A673 (cell line): ENCODE measurements around the gene FOXI1. TPM values are rescaled to one million over a fixed set of nuclear protein-coding genes. Genes with fewer than 3 reads are reported as not detected.

ENCODE experiments used
- BruUV-seq: library from RNA; stranded (reverse); fragments of 400-500 nt; replicated peaks from 2 replicates; lab custom pipeline; 2021; lab: Mats Ljungman, UMichigan
- CTCF ChIA-PET: fragments of 300-600 bp; sonication (Branson Sonifier 250); formaldehyde crosslinking; loops from one replicate; lab custom pipeline; 2022; ENCODE audit warnings: antibody characterized with exemption; lab: Charles Lee
- POLR2A ChIA-PET: fragments of 300-600 bp; sonication (Branson Sonifier 250); formaldehyde crosslinking; loops from one replicate; lab custom pipeline; 2022; ENCODE audit warnings: antibody characterized with exemption; ENCODE audit not compliant: low non-redundant PET; lab: Charles Lee
- DNase-seq: peaks from one replicate; pipeline ENCODE4 v3.0.0-alpha.2; 2015; ENCODE audit warnings: low spot score
- H3K27ac ChIP-seq: fragments of 200-600 bp; sonication (generic); 2 replicates; pipeline ENCODE4 v1.5.1; 2016; ENCODE audit warnings: mixed run types, low read depth, mild to moderate bottlenecking, mixed read lengths, antibody characterized with exemption, low read length; ENCODE audit not compliant: poor library complexity, severe bottlenecking
- H3K27me3 ChIP-seq: fragments of 200-600 bp; sonication (generic); replicated peaks from 2 replicates; pipeline ENCODE4 v1.6.1; 2017; ENCODE audit warnings: mixed run types, low read depth, mild to moderate bottlenecking, mixed read lengths, antibody characterized with exemption, low read length; ENCODE audit not compliant: insufficient read depth, poor library complexity
- H3K36me3 ChIP-seq: fragments of 200-600 bp; sonication (generic); 2 replicates; pipeline ENCODE4 v1.6.1; 2016; ENCODE audit warnings: mixed run types, mild to moderate bottlenecking, mixed read lengths, antibody characterized with exemption, low read length; ENCODE audit not compliant: insufficient read depth, poor library complexity, severe bottlenecking
- H3K4me1 ChIP-seq: fragments of 200-600 bp; sonication (generic); 2 replicates; pipeline ENCODE4 v1.6.1; 2017; ENCODE audit warnings: mixed run types, mild to moderate bottlenecking, mixed read lengths, antibody characterized with exemption, low read length; ENCODE audit not compliant: insufficient read depth, poor library complexity, severe bottlenecking
- H3K4me3 ChIP-seq: fragments of 200-600 bp; sonication (generic); 2 replicates; pipeline ENCODE4 v1.5.1; 2016; ENCODE audit warnings: low read depth, mixed run types, mild to moderate bottlenecking, mixed read lengths, low read length; ENCODE audit not compliant: poor library complexity, severe bottlenecking
- H3K9me3 ChIP-seq: fragments of 200-600 bp; sonication (generic); 2 replicates; pipeline ENCODE4 v1.6.1; 2016; ENCODE audit warnings: mixed run types, low read depth, mild to moderate bottlenecking, mixed read lengths, antibody characterized with exemption, low read length; ENCODE audit not compliant: poor library complexity, severe bottlenecking
- EZH2 ChIP-seq: fragments of 200-600 bp; sonication (generic); IDR thresholded peaks from 2 replicates; pipeline ENCODE4 v1.6.1; 2017; ENCODE audit warnings: borderline replicate concordance, low read depth, mild to moderate bottlenecking, mixed read lengths, antibody characterized with exemption, low read length; ENCODE audit not compliant: poor library complexity, severe bottlenecking
- intact Hi-C: fragments of 100-400 bp; cut with micrococcal nuclease; formaldehyde crosslinking; loops from one replicate; pipeline ENCODE4 v1.10.0; 2022; ENCODE audit not compliant: unreplicated experiment
- total RNA-seq: library from RNA; stranded (reverse); gene quantifications from 2 replicates; pipeline ENCODE4 v1.2.3, GENCODE V29; 2021
- TF ChIP-seq, protein P1 (sequence below): fragments of 300-800, 200-600 bp; sonication (generic); conservative IDR thresholded peaks from 2 replicates; pipeline ENCODE4 v1.5.1; 2017; ENCODE audit warnings: low read depth, mild to moderate bottlenecking, antibody characterized with exemption, low read length, moderate library complexity, mixed read lengths

The FOXI1 gene
- total RNA-seq, 1 experiment from 2014 or later = not detected

DNA sequence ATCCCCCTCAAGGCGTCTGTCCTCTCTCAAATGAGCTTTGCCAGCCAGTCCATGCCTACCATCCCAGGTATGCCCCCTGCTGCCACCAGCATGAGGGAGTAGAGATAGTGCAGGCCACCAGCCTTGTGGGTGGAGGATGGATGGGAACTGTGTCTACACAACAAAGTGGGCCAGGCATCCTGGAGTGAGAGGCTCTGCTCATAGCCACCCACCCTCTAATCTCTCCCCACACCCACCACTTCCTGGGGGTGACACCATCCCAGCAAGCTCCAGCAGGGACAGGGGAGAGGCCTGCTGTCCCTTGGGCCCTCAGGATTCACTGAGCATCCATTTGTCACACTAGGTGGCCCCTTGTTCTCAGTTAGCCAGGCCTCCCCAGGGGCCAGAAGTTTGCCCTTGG is 25.5 kb upstream of the FOXI1 start:
- no peaks in the 10 kb centered on the region for H3K36me3 ChIP-seq
- no peak overlapping the region for H3K4me3 ChIP-seq
- no peaks in the 10 kb centered on the region for H3K27me3 ChIP-seq
- BruUV-seq = no TSS peak
- intact Hi-C loops = no loop called here
- no peak overlapping the region for H3K27ac ChIP-seq
- H3K4me1 ChIP-seq = no peaks in the 10 kb centered on the region
- TF ChIP-seq, protein P1, sequence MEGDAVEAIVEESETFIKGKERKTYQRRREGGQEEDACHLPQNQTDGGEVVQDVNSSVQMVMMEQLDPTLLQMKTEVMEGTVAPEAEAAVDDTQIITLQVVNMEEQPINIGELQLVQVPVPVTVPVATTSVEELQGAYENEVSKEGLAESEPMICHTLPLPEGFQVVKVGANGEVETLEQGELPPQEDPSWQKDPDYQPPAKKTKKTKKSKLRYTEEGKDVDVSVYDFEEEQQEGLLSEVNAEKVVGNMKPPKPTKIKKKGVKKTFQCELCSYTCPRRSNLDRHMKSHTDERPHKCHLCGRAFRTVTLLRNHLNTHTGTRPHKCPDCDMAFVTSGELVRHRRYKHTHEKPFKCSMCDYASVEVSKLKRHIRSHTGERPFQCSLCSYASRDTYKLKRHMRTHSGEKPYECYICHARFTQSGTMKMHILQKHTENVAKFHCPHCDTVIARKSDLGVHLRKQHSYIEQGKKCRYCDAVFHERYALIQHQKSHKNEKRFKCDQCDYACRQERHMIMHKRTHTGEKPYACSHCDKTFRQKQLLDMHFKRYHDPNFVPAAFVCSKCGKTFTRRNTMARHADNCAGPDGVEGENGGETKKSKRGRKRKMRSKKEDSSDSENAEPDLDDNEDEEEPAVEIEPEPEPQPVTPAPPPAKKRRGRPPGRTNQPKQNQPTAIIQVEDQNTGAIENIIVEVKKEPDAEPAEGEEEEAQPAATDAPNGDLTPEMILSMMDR = no peak
- TF ChIP-seq EZH2 = no peak
- POLR2A ChIA-PET = no interaction called here
- no peaks in the 10 kb centered on the region for H3K9me3 ChIP-seq
- CTCF ChIA-PET = no interaction called here
- DNase-seq = no peak

DNA sequence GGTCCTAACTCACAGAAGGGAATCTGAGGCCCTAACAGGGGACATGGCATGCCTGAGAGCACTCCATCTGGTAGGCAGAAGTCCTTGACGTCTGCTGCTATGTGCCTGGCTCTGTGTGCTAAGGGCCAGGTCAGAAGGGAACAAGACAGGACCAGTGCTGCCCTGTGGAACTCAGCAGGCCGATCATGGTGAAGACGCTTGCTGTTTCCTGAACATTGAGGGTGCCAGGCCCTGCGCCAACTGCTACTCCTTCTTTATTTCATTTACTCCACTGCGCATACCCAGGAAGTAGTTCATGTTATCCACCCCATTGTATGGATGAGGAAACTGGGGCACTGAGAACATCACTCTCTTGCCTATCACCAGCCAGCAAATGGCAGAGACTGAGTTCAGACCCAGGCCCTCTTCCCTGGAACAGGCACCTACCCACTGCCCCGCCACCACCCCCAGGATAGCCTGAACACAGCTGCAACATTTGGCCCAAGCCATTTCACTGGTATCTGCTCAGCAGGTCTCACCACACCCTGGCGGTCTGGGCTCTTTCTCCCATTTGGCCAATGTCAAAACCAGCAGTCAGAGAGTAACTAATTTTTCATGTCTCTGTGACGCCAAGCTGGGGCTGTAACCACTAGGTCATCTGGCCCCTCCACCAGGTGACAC is 24.8 kb upstream of the FOXI1 start:
- intact Hi-C loops = no loop called here
- CTCF ChIA-PET = no interaction called here

DNA sequence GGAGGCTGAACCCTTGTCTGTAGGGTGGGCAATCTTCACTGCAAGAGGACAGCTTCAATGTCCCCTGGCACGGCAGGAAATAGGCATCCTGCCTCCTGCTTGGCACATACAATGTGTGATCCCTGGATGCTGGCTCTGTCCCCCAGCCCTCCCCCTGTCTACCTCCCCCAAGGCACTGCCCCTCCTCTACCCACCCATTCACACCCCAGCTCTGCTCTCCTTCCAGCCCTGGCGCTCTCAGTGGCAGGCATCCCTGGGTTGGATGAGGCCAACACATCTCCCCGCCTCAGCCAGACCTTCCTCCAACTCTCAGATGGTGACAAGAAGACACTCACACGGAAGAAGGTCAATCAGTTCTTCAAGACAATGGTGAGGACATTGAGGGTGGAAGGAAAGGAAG is 24.1 kb upstream of the FOXI1 start:
- TF ChIP-seq, protein P1 = no peak
- no peak for TF ChIP-seq EZH2
- no peaks in the 10 kb centered on the region for H3K9me3 ChIP-seq
- POLR2A ChIA-PET = no interaction called here
- H3K27me3 ChIP-seq = no peaks in the 10 kb centered on the region
- intact Hi-C loops = no loop called here
- H3K36me3 ChIP-seq = no peaks in the 10 kb centered on the region
- no peak for DNase-seq
- H3K4me3 ChIP-seq = no peak overlapping the region
- BruUV-seq = no TSS peak
- no peaks in the 10 kb centered on the region for H3K4me1 ChIP-seq
- no peak overlapping the region for H3K27ac ChIP-seq
- CTCF ChIA-PET = no interaction called here

More for the DNA sequence above, 24.8 kb upstream of the FOXI1 start:
- no peak for TF ChIP-seq EZH2
- TF ChIP-seq, protein P1 = no peak
- no peak for DNase-seq
- no peak overlapping the region for H3K4me3 ChIP-seq
- no peaks in the 10 kb centered on the region for H3K27me3 ChIP-seq
- H3K36me3 ChIP-seq = no peaks in the 10 kb centered on the region
- POLR2A ChIA-PET = no interaction called here
- H3K9me3 ChIP-seq = no peaks in the 10 kb centered on the region
- no peaks in the 10 kb centered on the region for H3K4me1 ChIP-seq
- no peak overlapping the region for H3K27ac ChIP-seq
- BruUV-seq = no TSS peak
